Thyroid gland (tissue), 4 donors: ENCODE results near the gene ARMC5. TPM values are rescaled to one million over a fixed set of nuclear protein-coding genes. Genes with fewer than 3 reads are reported as not detected.
A peak's percentile ranks its signal among the peaks of the same experiment; 100 is the strongest.

Experiments used
- DNase-seq, 2 donors: peaks; one replicate each; pipeline ENCODE4 v3.0.0-alpha.2; 2019
- H3K27ac ChIP-seq, 3 donors: fragments of 200-600 bp; sonication (generic); 1 replicate in 2 of 3; 2 replicates in 1 of 3; pipeline ENCODE4 v1.5.1; 2016 to 2019; ENCODE audit warnings: mild to moderate bottlenecking in 1 of 3, moderate library complexity in 1 of 3
- H3K27me3 ChIP-seq: fragments of 200-600 bp; sonication (generic); one replicate; pipeline ENCODE4 v1.5.1; 2019
- H3K36me3 ChIP-seq, 2 donors: fragments of 200-600 bp; sonication (generic); one replicate each; pipeline ENCODE4 v1.5.1; 2016 to 2019
- H3K4me1 ChIP-seq, 2 donors: fragments of 200-600 bp; sonication (generic); one replicate each; pipeline ENCODE4 v1.5.1; 2017 to 2019
- H3K4me3 ChIP-seq, 3 donors: fragments of 200-600 bp; sonication (generic); replicated peaks in 1 of 3; 1 replicate in 2 of 3; 2 replicates in 1 of 3; pipeline ENCODE4 v1.5.1; 2016; ENCODE audit warnings: mild to moderate bottlenecking in 1 of 3
- H3K9me3 ChIP-seq: fragments of 200-600 bp; sonication (generic); one replicate; pipeline ENCODE4 v1.5.1; 2017
- CTCF ChIP-seq, 6 experiments: fragments of 200-600 bp in 3 of 6; fragments of 450-650 bp in 3 of 6; sonication (generic) in 3 of 6; IDR thresholded peaks; one replicate each; pipeline ENCODE4 v1.5.1; 2016 to 2019; ENCODE audit warnings: antibody characterized with exemption in 6 of 6, mild to moderate bottlenecking in 2 of 6, inconsistent platforms in 1 of 6, moderate library complexity in 1 of 6
- POLR2A ChIP-seq, 2 donors: fragments of 450-650 bp; IDR thresholded peaks; one replicate each; pipeline ENCODE4 v1.6.1; 2017; ENCODE audit warnings: antibody characterized with exemption in 2 of 2, mild to moderate bottlenecking in 2 of 2, moderate library complexity in 1 of 2
- WGBS, 2 donors: methylation state at CpG; one replicate each; pipeline ENCODE4 v1.1.5; 2017; 5-methylcytosine and 5-hydroxymethylcytosine counted together
- intact Hi-C: fragments of 100-400 bp; cut with DNase I; formaldehyde crosslinking; loops from one replicate; pipeline ENCODE4 v1.15.1; 2023
- total RNA-seq, 4 donors: library from RNA; depleted of rRNA; stranded (reverse); fragments of >200 nt; gene quantifications; one replicate each; pipeline ENCODE4 v1.2.3, GENCODE V29; 2016

ARMC5 gene
- total RNA-seq, 4 donors from 2014 or later = 13.2 to 18.0 (median 15.3) TPM

- no peaks in the 10 kb centered on the region for H3K36me3 ChIP-seq
- 68 to 72% methylated on average over 3 of the region's 3 CpGs for WGBS, 2 donors
- H3K27me3 ChIP-seq = no peaks in the 10 kb centered on the region
- H3K4me1 ChIP-seq = no peaks in the 10 kb centered on the region
- intact Hi-C loops = no loop called here
- DNase-seq = no peak
- TF ChIP-seq POLR2A (IDR thresholded peaks at IDR 0.05) (no peak), CTCF (IDR thresholded peaks at IDR 0.05) (no peak)
- H3K4me3 ChIP-seq = no peak overlapping the region
- no peaks in the 10 kb centered on the region for H3K9me3 ChIP-seq
- no peak overlapping the region for H3K27ac ChIP-seq
Observed at GRCh38 chr16:31420037-31420436, 39.3 kb upstream of the ARMC5 start.

GRCh38 chr16:31421587-31421986 lies 37.7 kb upstream of the ARMC5 start:
- Histone ChIP-seq H3K27ac (no peak overlapping the region), H3K9me3 (no peaks in the 10 kb centered on the region), H3K36me3 (no peaks in the 10 kb centered on the region), H3K27me3 (no peaks in the 10 kb centered on the region), H3K4me1 (no peaks in the 10 kb centered on the region), H3K4me3 (no peak overlapping the region)
- intact Hi-C loops = no loop called here
- no peak for TF ChIP-seq POLR2A (IDR thresholded peaks at IDR 0.05)
- TF ChIP-seq CTCF (IDR thresholded peaks at IDR 0.05) = no peak
- 69 to 75% methylated on average over 6 of the region's 6 CpGs for WGBS, 2 donors
- DNase-seq = no peak

GRCh38 chr16:31423241-31423640 lies 36.1 kb upstream of the ARMC5 start:
- WGBS, 2 donors = 68 to 72% methylated on average over 3 of the region's 3 CpGs
- no peak for DNase-seq
- Histone ChIP-seq H3K27ac (no peak overlapping the region), H3K4me3 (no peak overlapping the region), H3K9me3 (no peaks in the 10 kb centered on the region), H3K4me1 (peaks cover 0 to 5% of the 10 kb centered on the region in 2 donors), H3K27me3 (no peaks in the 10 kb centered on the region), H3K36me3 (no peaks in the 10 kb centered on the region)
- intact Hi-C loops = no loop called here
- TF ChIP-seq POLR2A (IDR thresholded peaks at IDR 0.05) (no peak), CTCF (IDR thresholded peaks at IDR 0.05) (no peak)

GRCh38 chr16:31423801-31424200 lies 35.5 kb upstream of the ARMC5 start:
- Histone ChIP-seq H3K4me1 (peaks cover 0 to 5% of the 10 kb centered on the region in 2 donors), H3K4me3 (no peak overlapping the region), H3K27me3 (no peaks in the 10 kb centered on the region), H3K36me3 (no peaks in the 10 kb centered on the region), H3K27ac (no peak overlapping the region), H3K9me3 (no peaks in the 10 kb centered on the region)
- intact Hi-C loops = no loop called here
- no peak for DNase-seq
- 76 to 88% methylated on average over 6 to 11 of the region's 12 CpGs for WGBS, 2 donors
- no peak for TF ChIP-seq POLR2A (IDR thresholded peaks at IDR 0.05)
- no peak for TF ChIP-seq CTCF (IDR thresholded peaks at IDR 0.05)

GRCh38 chr16:31427441-31428278 lies 31.6 kb upstream of the ARMC5 start:
- no peaks in the 10 kb centered on the region for H3K27me3 ChIP-seq
- no peaks in the 10 kb centered on the region for H3K36me3 ChIP-seq
- intact Hi-C loops = no loop called here
- WGBS, 2 donors = 36 to 59% methylated on average over 4 to 15 of the region's 83 CpGs
- H3K4me1 ChIP-seq = peaks cover 0 to 5% of the 10 kb centered on the region in 2 donors
- no peak overlapping the region for H3K27ac ChIP-seq
- TF ChIP-seq POLR2A (IDR thresholded peaks at IDR 0.05) = no peak
- TF ChIP-seq CTCF (IDR thresholded peaks at IDR 0.05) = no peak
- DNase-seq = peak; percentile 38 to 43
- no peaks in the 10 kb centered on the region for H3K9me3 ChIP-seq
- H3K4me3 ChIP-seq = no peak overlapping the region
